Mesenteric fat pad (tissue), 1 donor: ENCODE data around the gene B3GALT6. TPM values are rescaled to one million over a fixed set of nuclear protein-coding genes. Genes with fewer than 3 reads are reported as not detected.
"Not testable (repeated sequence)": the region's sequence is repeated elsewhere in the genome, so short reads cannot be mapped to it uniquely, and the experiment has no call there.

Experiments used
- DNase-seq: peaks from one replicate; pipeline ENCODE4 v3.0.0-alpha.2; 2020; ENCODE audit warnings: low spot score
- long read RNA-seq: library from polyadenylated mRNA; unstranded; transcript quantifications from one replicate; pipeline ENCODE4 v2.0.0, GENCODE V29; 2020
- total RNA-seq: library from RNA; stranded (reverse); fragmentation: NEBNext Ultra II Directional; extraction: Animal tissue kit (Norgen Biotek cat#: 25700); gene quantifications from one replicate; pipeline ENCODE4 v1.2.1, GENCODE V29; 2021
- donor health status: DM: yes; HTN: yes; CAD: no.

B3GALT6 gene
- 14.1 TPM for total RNA-seq
- long read RNA-seq, transcript B3GALT6-201 (1 exons, 2,783 nt): major isoform, 18 of 18 reads
- long read RNA-seq, partial matches to known transcripts: 0 of 18 reads
- long read RNA-seq, other reads (novel, unspliced or antisense): 0 of 18 reads

GRCh38 chr1:1232208-1232795 lies at the start of gene B3GALT6:
Gene B3GALT6, plus strand, starts transcription at chr1:1232237. Its CDS starts 42 bp downstream, at chr1:1232279.
- no peak for DNase-seq

GRCh38 chr1:1182491-1183220 lies 49.4 kb upstream of the B3GALT6 start:
- DNase-seq: no peak

- DNase-seq: no peak
Measured at GRCh38 chr1:1183221-1183747, 48.8 kb upstream of the B3GALT6 start.

GRCh38 chr1:1183833-1184775 lies 47.9 kb upstream of the B3GALT6 start:
- DNase-seq: no peak

GRCh38 chr1:1185101-1185765 lies 46.8 kb upstream of the B3GALT6 start:
- no peak for DNase-seq

GRCh38 chr1:1187938-1188337 lies 44.1 kb upstream of the B3GALT6 start:
- DNase-seq: no peak

- DNase-seq: no peak
Measured at GRCh38 chr1:1189111-1189510, 42.9 kb upstream of the B3GALT6 start.

GRCh38 chr1:1191734-1192133 lies 40.3 kb upstream of the B3GALT6 start:
- DNase-seq: no peak

- no peak for DNase-seq
Measured at GRCh38 chr1:1194723-1195122, 37.3 kb upstream of the B3GALT6 start.

GRCh38 chr1:1195726-1196125 lies 36.3 kb upstream of the B3GALT6 start:
- not testable (repeated sequence) for DNase-seq

GRCh38 chr1:1196431-1197187 lies 35.4 kb upstream of the B3GALT6 start:
- no peak for DNase-seq

GRCh38 chr1:1197188-1197500 lies 34.9 kb upstream of the B3GALT6 start:
- no peak for DNase-seq

GRCh38 chr1:1197551-1198422 lies 34.2 kb upstream of the B3GALT6 start:
- DNase-seq: no peak

GRCh38 chr1:1198423-1199140 lies 33.5 kb upstream of the B3GALT6 start:
- no peak for DNase-seq

- DNase-seq: no peak
Measured at GRCh38 chr1:1199141-1199960, 32.7 kb upstream of the B3GALT6 start.

GRCh38 chr1:1199961-1200875 lies 31.8 kb upstream of the B3GALT6 start:
- DNase-seq: no peak
